Stimulated activated CD8-positive, alpha-beta memory T cell treated with anti-CD3 and anti-CD28 coated beads, Interleukin-12 subunit alpha, Interleukin-12 subunit beta, amount 100 ng/mL, for 4 hours (primary cell): ENCODE results near the gene ZFYVE28.

Experiments used
- DNase-seq: peaks from one replicate; pipeline ENCODE4 v3.0.0-alpha.2; 2020; ENCODE audit warnings: low read depth

ZFYVE28 gene

GRCh38 chr4:2411786-2412510, 6.5 kb downstream of the ZFYVE28 start:
- no peak for DNase-seq

- DNase-seq = no peak
Observed at GRCh38 chr4:2409381-2409783, 9.1 kb downstream of the ZFYVE28 start.

DNA sequence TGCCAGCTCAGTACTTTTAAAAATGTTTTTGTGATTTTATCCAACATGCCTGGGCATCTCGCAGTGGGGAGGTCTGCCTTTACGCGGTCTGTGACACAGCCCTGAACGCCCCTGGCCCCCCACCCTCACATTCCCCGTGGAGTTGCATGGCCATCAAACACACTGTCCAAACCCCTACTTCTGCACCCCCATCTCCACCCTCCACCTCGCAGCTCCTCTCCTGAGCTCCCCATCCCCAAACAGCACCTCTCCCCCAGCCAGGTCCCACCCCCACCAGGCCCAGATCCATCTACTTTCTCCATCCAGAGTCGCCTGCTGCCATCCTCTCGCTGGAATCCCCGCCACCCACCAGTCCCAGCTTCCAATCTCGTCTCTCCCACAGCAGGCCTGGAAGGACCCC, 9.5 kb downstream of the ZFYVE28 start:
- no peak for DNase-seq

DNA sequence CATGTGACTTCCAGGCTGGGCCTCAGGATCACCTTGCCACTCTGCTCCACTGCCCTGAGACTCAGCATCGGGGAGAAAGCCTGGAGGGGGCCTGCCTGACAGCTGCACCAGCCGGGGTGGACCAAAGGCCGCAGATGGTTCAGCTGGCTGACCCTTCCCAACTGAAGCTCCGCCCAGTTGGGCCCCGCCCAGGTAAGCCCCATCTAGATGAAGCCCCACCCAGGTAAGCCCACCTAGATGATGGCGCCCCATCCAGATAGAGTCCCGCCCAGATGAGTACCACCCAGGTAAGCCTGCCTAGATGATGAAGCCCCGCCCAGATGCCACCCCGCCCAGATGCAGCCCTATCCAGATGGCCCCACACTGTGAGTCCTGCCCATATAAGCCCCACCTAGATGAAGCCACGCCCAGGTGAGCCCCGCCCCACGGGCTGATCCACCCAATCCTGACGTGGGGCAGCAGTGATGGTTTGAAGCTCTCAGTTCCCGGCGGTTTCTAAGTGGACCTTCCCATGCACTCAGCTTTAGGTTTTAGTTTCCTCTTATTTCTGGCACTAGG, 10.0 kb downstream of the ZFYVE28 start:
- DNase-seq = no peak

GRCh38 chr4:2407991-2408342, 10.5 kb downstream of the ZFYVE28 start:
- no peak for DNase-seq

- no peak for DNase-seq
Observed at GRCh38 chr4:2406920-2407319, 11.5 kb downstream of the ZFYVE28 start.

DNA sequence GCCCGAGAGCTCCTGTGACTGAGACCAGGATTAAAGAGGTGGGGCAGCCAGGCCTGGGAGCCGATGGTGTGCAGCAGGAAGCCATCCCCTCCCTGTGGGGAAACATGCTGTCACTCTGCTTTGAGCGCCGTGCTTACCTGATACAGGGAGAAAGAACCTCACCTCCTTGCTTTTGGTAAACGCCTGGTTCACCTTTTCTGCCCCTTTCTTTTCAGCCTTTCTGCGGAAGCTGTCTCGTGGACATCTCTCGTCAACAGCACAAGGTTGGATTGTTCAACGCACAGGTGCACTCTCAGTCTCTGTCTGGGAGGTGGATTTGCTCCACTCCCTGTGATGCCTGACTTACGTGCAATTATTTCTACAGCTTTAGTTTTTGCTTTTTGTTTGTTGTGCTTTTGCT, 12.0 kb downstream of the ZFYVE28 start:
- DNase-seq = no peak

DNA sequence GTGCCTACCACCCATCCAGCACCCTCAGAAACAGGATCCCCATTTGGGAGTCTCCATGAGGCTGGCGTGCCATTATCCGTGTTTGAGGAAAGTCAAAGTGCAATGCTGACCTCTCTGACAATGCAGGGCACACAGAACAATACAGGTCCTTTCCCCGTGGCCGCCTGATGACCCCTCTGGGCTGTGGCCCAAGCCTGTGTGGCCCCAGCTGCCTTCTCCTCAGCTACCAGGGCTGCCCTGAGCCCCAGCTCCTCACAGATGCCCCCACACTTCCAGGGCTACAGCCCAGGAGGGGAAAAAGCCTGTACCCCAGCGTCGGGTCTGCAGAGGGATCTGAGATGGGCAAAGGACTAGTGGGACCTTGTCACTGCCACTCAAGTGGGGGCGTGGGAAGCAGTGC, 15.5 kb downstream of the ZFYVE28 start:
- DNase-seq = no peak

GRCh38 chr4:2402048-2402842, 16.2 kb downstream of the ZFYVE28 start:
- DNase-seq = no peak

DNA sequence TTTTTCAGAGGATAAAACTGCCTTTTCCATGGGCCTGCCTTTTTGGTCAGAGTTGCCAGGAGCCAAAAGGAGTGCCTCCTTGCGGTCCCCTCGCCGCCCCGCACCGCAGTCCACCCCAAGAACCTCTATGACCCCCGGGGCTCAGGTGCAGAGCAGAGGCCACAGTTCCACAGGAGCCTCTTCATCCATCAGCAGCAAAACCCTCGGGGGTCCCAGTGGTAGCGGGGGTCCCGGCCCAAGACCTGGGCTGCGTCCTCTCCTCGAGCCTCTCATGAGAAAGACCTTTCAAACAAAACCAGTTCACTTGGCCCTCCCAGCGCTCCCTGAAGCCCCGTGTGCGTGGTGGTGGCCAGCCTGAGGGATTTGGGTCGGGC, 16.8 kb downstream of the ZFYVE28 start:
- DNase-seq = no peak

- DNase-seq = no peak
Observed at GRCh38 chr4:2400841-2401609, 17.4 kb downstream of the ZFYVE28 start.

DNA sequence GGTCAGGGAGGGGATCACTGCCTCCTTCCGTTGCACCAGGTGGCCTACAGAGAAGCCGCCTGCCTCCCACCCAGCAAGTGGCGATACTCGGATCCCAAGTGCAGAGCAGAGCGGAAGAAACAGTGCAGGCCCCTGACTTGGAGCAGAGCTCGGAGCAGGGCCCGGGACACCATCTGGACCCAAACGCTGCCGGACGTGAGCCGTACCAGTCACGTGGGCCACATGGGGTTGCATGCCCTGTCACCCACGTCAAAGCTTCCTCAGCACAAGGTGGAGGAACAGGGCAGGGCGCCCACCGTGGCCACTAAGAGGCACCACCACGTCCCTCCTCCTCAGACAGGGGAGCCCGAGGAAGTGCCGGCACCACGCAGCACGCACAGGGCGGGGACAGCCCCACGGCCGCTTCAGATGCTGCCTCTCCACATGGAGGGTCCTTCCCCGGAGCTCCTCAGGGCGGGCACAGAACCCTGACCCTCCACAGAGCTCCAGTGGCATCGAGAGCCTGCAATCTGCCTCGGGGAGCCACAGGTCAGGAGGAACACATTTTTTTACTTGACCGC, 18.7 kb downstream of the ZFYVE28 start:
- no peak for DNase-seq

- DNase-seq = no peak
Observed at GRCh38 chr4:2399216-2399615, 19.2 kb downstream of the ZFYVE28 start.

GRCh38 chr4:2397596-2398379, 20.7 kb downstream of the ZFYVE28 start:
- DNase-seq = no peak

DNA sequence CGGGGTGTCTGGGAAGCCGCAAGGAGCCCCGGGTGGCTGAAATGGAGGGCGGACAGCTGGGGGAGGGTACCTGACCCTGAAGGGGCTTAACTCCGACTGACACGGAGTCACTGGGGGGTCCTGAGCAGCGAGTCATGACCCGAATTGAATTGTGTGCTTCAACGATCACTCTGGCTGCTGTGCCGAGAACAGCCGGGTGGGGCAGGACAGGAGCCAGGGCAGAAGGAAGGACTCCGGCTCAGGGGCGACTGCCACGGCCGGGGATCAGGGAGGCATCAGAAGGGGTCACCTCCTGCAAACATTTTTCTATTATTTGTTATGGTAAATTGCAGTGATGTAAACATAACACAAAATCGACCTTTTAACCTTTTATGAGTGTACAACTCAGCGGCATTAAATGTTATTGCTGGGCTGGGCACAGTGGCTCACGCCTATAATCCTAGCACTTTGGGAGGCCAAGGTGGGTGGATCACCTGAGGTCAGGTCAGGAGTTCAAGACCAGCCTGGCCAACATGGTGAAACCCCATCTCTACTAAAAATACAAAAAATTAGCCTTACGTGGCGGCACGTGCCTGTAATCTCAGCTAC, 21.6 kb downstream of the ZFYVE28 start:
- DNase-seq = no peak

DNA sequence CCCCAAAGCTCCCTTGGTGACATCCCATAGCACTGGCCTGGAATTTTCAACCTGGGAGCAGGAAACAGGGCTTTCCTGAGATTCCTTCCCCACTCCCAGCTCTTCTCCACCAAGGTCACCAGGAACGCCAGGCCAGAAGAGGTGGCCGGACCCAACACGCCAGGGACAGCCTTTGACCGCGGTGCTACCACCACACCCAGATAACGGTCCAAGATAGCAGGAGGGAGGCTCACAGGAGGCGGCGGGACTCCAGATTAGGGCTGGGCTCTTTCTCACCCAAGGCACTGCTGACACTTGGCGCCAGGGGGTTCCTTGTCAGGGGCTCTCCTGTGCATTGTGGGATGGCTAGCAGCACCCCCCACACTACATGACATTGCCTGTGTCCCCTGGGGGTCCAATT, 22.9 kb downstream of the ZFYVE28 start:
- no peak for DNase-seq

DNA sequence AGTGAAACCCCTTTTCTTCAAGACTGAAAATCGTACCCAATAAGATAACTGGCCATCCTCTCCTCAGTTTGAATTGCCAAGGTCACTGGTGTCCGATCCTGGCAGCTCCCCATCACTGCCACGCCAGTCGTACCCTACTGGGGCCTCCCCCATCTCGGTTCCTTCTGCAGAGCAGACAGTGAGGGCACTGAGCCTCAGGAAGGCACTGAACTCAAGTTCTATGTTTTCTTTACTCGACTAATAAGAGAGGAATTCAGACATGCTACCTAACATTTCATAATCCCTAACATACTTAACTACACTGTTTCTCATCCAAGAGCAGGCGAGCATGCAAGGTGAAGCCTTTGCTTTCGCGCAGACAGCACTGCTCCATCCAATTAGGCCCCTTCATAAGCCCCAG, 23.4 kb downstream of the ZFYVE28 start:
- DNase-seq = no peak

- DNase-seq = no peak
Observed at GRCh38 chr4:2394528-2394927, 23.9 kb downstream of the ZFYVE28 start.

DNA sequence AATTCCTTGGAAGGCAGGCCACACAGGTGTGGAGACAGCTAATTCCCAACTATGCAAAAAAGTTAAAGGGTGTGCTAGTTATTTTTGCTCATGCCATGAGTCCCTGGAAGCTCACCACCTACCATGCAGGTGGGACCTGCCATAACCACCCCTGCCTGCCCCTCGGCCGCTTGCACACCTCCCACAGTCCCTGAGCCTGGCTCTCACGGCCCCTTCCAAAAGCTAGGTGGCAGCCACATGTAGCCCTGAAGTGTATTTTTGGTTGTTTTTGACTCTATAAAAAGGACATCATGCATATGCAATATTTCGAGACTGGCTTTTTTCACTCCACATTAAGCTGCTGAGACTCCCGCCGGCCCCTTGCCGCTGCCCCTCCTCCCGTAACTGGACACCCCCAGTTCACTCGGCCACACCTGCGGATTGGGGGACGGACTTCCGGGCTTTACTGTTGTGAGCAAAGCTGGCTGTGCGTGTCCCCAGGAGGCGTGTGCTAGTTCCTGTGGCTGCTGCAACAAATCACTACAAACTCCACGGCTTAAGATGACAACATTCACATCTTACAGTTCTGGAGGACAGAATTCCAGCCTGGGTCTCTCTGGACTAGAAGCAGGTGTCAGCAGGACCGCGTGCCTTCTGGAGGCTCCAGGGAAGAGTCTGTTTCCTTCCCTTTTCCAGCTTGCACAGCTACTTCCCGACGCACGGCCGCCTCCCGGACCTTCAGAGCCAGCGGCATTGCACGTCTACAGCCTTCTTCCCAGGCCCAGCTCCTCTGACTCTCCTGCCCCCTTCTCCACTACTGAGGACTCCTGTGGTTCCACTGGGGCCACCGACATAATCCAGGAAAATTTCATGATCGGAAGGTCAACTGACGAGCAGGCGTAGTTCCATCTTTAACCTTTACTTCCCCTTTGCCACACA, 24.8 kb downstream of the ZFYVE28 start:
- DNase-seq = no peak

DNA sequence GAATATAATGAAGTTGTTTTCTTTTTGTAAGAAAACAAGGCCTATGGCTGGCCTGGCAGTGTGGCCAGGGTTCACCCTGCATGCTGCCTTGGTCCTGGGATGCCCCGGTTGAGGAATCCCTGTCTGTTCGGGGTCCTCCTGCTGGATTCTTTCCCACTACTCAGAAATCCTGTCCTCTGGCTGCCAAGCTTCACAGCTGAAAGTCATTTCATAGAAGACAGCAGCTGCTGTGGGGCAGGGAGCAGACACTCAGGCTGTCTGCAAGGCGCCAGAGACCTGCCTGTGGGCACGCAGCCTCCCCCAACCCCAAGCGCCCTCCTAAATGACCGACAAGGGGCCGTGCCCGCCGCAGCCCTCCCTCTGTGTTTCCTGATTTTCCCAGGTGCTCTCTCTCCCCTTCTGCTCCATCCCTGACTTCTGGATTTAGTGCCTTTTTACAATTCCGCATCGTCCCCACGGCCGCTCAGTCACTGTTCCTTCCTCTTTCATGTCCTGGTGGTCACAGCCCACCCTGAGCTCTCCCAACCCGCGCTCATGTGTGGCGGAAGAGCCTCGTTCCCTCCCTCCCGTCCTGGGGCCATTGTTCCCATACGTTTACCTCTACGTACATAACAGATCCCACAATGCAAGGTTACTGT, 27.5 kb downstream of the ZFYVE28 start:
- no peak for DNase-seq
